CD14-positive monocyte (primary cell): Measurements from ENCODE around the gene ZRSR2. TPM values are rescaled to one million over a fixed set of nuclear protein-coding genes. Genes with fewer than 3 reads are reported as not detected.

Source experiments
- DNase-seq, 3 donors: peaks; one replicate each; pipeline ENCODE4 v3.0.0-alpha.2; 2011 to 2022
- H2AFZ ChIP-seq: 2 replicates; pipeline ENCODE4 v1.6.0; 2012; ENCODE audit warnings: mild to moderate bottlenecking, low read depth, low read length, inconsistent platforms; ENCODE audit not compliant: insufficient read depth, poor library complexity, severe bottlenecking
- H3K27ac ChIP-seq, 2 donors: 1 replicate in 1 of 2; 2 replicates in 1 of 2; pipeline ENCODE4 v1.5.1; 2012 to 2013; ENCODE audit warnings: low read length in 2 of 2, control low read depth in 1 of 2, inconsistent platforms in 1 of 2, low read depth in 1 of 2, mild to moderate bottlenecking in 1 of 2
- H3K27me3 ChIP-seq, 2 donors: one replicate each; pipeline versions ENCODE4 v1.6.0 to v1.6.1; 2011 to 2013; ENCODE audit warnings: low read length in 2 of 2; ENCODE audit not compliant: control insufficient read depth in 2 of 2, insufficient read depth in 2 of 2
- H3K36me3 ChIP-seq, 2 donors: replicated peaks in 1 of 2; 1 replicate in 1 of 2; 2 replicates in 1 of 2; pipeline versions ENCODE4 v1.5.1 to v1.6.1; 2012 to 2013; ENCODE audit warnings: low read length in 2 of 2, control low read depth in 1 of 2, inconsistent platforms in 1 of 2, mild to moderate bottlenecking in 1 of 2; ENCODE audit not compliant: insufficient read depth in 2 of 2, control insufficient read depth in 1 of 2
- H3K4me1 ChIP-seq, 2 donors: 1 replicate in 1 of 2; 2 replicates in 1 of 2; pipeline versions ENCODE4 v1.5.1 to v1.6.1; 2012 to 2013; ENCODE audit warnings: low read length in 2 of 2, control low read depth in 1 of 2, inconsistent platforms in 1 of 2, mild to moderate bottlenecking in 1 of 2, moderate library complexity in 1 of 2; ENCODE audit not compliant: insufficient read depth in 2 of 2, control insufficient read depth in 1 of 2
- H3K4me2 ChIP-seq: replicated peaks from 2 replicates; pipeline ENCODE3; 2012; ENCODE audit warnings: low read length, moderate library complexity, mild to moderate bottlenecking; ENCODE audit not compliant: poor library complexity, severe bottlenecking; ENCODE audit errors: extremely low read depth
- H3K4me3 ChIP-seq, 3 experiments: fragments of 200-600 bp in 1 of 3; sonication (generic) in 1 of 3; replicated peaks in 1 of 3; 1 replicate in 2 of 3; 2 replicates in 1 of 3; pipeline ENCODE4 v1.5.1; 2011 to 2013; ENCODE audit warnings: low read length in 3 of 3, mild to moderate bottlenecking in 3 of 3, control low read depth in 2 of 3, low read depth in 2 of 3, inconsistent platforms in 1 of 3, moderate library complexity in 1 of 3
- H3K79me2 ChIP-seq: 2 replicates; pipeline ENCODE4 v1.6.0; 2012; ENCODE audit warnings: mild to moderate bottlenecking, control low read depth, inconsistent platforms, low read length, moderate library complexity; ENCODE audit not compliant: insufficient read depth
- H3K9ac ChIP-seq: 2 replicates; pipeline ENCODE4 v1.6.0; 2017; ENCODE audit warnings: low read length, mild to moderate bottlenecking; ENCODE audit not compliant: insufficient read depth, poor library complexity, severe bottlenecking
- H3K9me3 ChIP-seq, 2 donors: replicated peaks in 1 of 2; 1 replicate in 1 of 2; 2 replicates in 1 of 2; pipeline versions ENCODE4 v1.5.1 to v1.6.1; 2012 to 2013; ENCODE audit warnings: low read length in 2 of 2, control low read depth in 1 of 2; ENCODE audit not compliant: control insufficient read depth in 1 of 2, insufficient read depth in 1 of 2
- H4K20me1 ChIP-seq: 2 replicates; pipeline ENCODE4 v1.6.0; 2012; ENCODE audit warnings: mild to moderate bottlenecking, low read length, control low read depth, moderate library complexity; ENCODE audit not compliant: insufficient read depth
- H3K27ac Mint-ChIP-seq, 7 donors: one replicate each; pipeline ENCODE4 v1.8.0; 2020; ENCODE audit warnings: mild to moderate bottlenecking in 7 of 7, mixed read lengths in 7 of 7, moderate library complexity in 6 of 7, inconsistent platforms in 2 of 7
- H3K27me3 Mint-ChIP-seq, 3 donors: one replicate each; pipeline ENCODE4 v1.8.0; 2021 to 2022; ENCODE audit warnings: low read depth in 3 of 3, mild to moderate bottlenecking in 3 of 3, mixed read lengths in 3 of 3, moderate library complexity in 3 of 3, inconsistent platforms in 1 of 3
- H3K36me3 Mint-ChIP-seq, 2 donors: one replicate each; pipeline ENCODE4 v1.8.0; 2020; ENCODE audit warnings: mixed read lengths in 2 of 2, inconsistent platforms in 1 of 2, mild to moderate bottlenecking in 1 of 2
- H3K4me1 Mint-ChIP-seq: one replicate; pipeline ENCODE4 v1.8.0; 2020; ENCODE audit warnings: mild to moderate bottlenecking, mixed read lengths
- H3K4me3 Mint-ChIP-seq, 2 donors: one replicate each; pipeline ENCODE4 v1.8.0; 2020; ENCODE audit warnings: mild to moderate bottlenecking in 2 of 2, mixed read lengths in 2 of 2, moderate library complexity in 1 of 2
- H3K9me3 Mint-ChIP-seq, 7 donors: one replicate each; pipeline ENCODE4 v1.8.0; 2020 to 2022; ENCODE audit warnings: mixed read lengths in 7 of 7, mild to moderate bottlenecking in 6 of 7, moderate library complexity in 6 of 7, inconsistent platforms in 2 of 7
- CTCF ChIP-seq: fragments of 200-600 bp; IDR thresholded peaks from one replicate; pipeline ENCODE4 v1.8.0; 2022; ENCODE audit warnings: antibody characterized with exemption, mild to moderate bottlenecking
- WGBS: methylation state at CpG from one replicate; pipeline ENCODE4 v1.1.5; 2013; ENCODE audit warnings: missing lambda C conversion rate; ENCODE audit not compliant: insufficient coverage; 5-methylcytosine and 5-hydroxymethylcytosine counted together
- intact Hi-C, 2 donors: fragments of 100-400 bp; cut with micrococcal nuclease; formaldehyde crosslinking; loops; one replicate each; pipeline versions ENCODE4 v1.15.0 to v1.15.1; 2023
- polyA plus RNA-seq, 3 donors: library from polyadenylated mRNA; depleted of rRNA in 1 of 3; unstranded in 2 of 3; stranded (reverse) in 1 of 3; fragments of 300-500 nt in 2 of 3; fragments of >200 nt in 1 of 3; fragmentation: Illumina TruSeq in 2 of 3; gene quantifications; 1 replicate in 2 of 3; 2 replicates in 1 of 3; pipeline ENCODE4 v1.2.3, GENCODE V29; 2012 to 2021

The ZRSR2 gene
- polyA plus RNA-seq, 3 donors, result 9.3 to 32.1 (median 11.2) TPM

DNA sequence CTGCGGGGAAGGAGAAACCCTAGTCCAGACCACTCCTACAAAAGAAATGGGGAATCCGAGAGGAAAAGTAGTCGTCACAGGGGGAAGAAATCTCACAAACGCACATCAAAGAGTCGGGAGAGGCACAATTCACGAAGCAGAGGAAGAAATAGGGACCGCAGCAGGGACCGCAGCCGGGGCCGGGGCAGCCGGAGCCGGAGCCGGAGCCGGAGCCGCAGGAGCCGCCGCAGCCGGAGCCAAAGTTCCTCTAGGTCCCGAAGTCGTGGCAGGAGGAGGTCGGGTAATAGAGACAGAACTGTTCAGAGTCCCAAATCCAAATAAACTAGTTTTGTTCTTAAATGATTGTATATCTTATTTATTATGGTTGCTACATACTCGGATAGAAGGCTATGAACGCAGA, 32.6 kb downstream of the ZRSR2 start:
- intact Hi-C loops, result no loop called here
- Histone ChIP-seq H3K36me3 (peaks cover 53 to 98% of the 10 kb centered on the region in 2 donors), H3K4me2 (no peak overlapping the region), H3K9ac (no peak overlapping the region), H3K27me3 (peaks cover 0 to 2% of the 10 kb centered on the region in 2 donors), H3K9me3 (no peaks in the 10 kb centered on the region), H4K20me1 (peaks cover 66% of the 10 kb centered on the region), H3K79me2 (no peaks in the 10 kb centered on the region), H2AFZ (no peak overlapping the region), H3K4me3 (no peak overlapping the region), H3K27ac (no peak overlapping the region), H3K4me1 (no peaks in the 10 kb centered on the region)
- DNase-seq, result no peak
- H3K4me3 Mint-ChIP-seq, result no peak overlapping the region
- H3K27ac Mint-ChIP-seq, result peak overlapping the region in 3 of 7 donors; percentile 14 to 68 (median 46)
- WGBS, result no CpG with 5 or more reads among the region's 23 CpGs
- TF ChIP-seq CTCF, result no peak
- H3K27me3 Mint-ChIP-seq, result peaks cover 0 to 8% (median 2%) of the 10 kb centered on the region in 3 donors
- peaks cover 42 to 88% of the 10 kb centered on the region in 2 donors for H3K36me3 Mint-ChIP-seq
- H3K9me3 Mint-ChIP-seq, result peaks cover 0 to 2% (median 0%) of the 10 kb centered on the region in 7 donors
- H3K4me1 Mint-ChIP-seq, result no peaks in the 10 kb centered on the region

DNA sequence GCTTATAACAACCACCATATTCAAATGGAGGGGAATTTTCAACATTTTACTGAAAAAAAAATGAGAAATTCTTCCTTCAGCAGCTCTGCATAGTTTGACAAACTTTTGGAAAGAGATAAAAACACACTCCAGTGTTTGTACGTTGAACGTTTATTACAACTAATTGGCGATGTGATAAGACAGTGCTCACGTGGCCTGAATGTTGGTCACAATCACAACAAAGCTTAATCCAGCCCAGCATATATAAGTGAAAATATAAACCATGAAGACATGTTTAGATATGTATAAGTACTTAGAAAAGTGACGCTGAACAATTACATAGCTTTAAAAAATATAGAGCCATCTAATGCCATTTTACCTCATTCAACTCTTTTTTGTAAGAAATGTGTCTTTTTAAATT, 35.7 kb downstream of the ZRSR2 start:
- DNase-seq, result no peak
- Mint-ChIP-seq H3K9me3 (peaks cover 0 to 2% (median 0%) of the 10 kb centered on the region in 7 donors), H3K27me3 (peaks cover 0 to 14% (median 2%) of the 10 kb centered on the region in 3 donors), H3K27ac (no peak overlapping the region), H3K36me3 (peaks cover 39 to 82% of the 10 kb centered on the region in 2 donors), H3K4me1 (peaks cover 1% of the 10 kb centered on the region), H3K4me3 (no peak overlapping the region)
- intact Hi-C loops, result no loop called here
- Histone ChIP-seq H3K4me2 (no peak overlapping the region), H3K9ac (no peak overlapping the region), H3K27ac (no peak overlapping the region), H4K20me1 (peaks cover 80% of the 10 kb centered on the region), H2AFZ (no peak overlapping the region), H3K4me1 (no peaks in the 10 kb centered on the region), H3K4me3 (no peak overlapping the region), H3K9me3 (no peaks in the 10 kb centered on the region), H3K79me2 (no peaks in the 10 kb centered on the region), H3K27me3 (peaks cover 0 to 8% of the 10 kb centered on the region in 2 donors), H3K36me3 (peaks cover 47 to 94% of the 10 kb centered on the region in 2 donors)
- no CpG with 5 or more reads among the region's 5 CpGs for WGBS
- no peak for TF ChIP-seq CTCF
